IPS-11a (cell line): ENCODE data around the gene CHD5.

ENCODE experiments used
- H3K4me3 ChIP-seq: one replicate; pipeline ENCODE4 v1.5.1; 2013; ENCODE audit warnings: low read depth, low read length, control low read depth

CHD5 gene

GRCh38 chr1:6134741-6135510 is 45.2 kb downstream of the CHD5 start:
- no peak overlapping the region for H3K4me3 ChIP-seq

DNA sequence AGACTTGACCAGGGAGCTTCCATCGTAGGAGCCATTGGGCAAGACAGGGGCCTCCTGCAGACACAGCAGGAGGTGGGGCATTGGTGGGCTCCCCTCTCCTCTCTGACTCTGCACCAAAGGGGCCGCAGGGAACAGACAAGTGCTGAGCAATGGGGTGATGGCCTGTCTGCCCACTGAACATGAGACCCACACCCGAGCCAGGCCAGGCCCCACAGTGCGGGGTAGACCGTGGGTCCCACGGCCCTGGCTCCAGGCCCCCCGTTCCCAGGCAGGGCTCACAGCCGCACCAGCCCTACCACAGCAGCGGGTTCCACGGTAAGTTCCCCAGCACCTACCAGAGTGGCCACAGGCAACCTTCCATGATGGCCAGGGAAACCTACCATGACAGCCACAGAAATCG is 45.9 kb downstream of the CHD5 start:
- H3K4me3 ChIP-seq = no peak overlapping the region

DNA sequence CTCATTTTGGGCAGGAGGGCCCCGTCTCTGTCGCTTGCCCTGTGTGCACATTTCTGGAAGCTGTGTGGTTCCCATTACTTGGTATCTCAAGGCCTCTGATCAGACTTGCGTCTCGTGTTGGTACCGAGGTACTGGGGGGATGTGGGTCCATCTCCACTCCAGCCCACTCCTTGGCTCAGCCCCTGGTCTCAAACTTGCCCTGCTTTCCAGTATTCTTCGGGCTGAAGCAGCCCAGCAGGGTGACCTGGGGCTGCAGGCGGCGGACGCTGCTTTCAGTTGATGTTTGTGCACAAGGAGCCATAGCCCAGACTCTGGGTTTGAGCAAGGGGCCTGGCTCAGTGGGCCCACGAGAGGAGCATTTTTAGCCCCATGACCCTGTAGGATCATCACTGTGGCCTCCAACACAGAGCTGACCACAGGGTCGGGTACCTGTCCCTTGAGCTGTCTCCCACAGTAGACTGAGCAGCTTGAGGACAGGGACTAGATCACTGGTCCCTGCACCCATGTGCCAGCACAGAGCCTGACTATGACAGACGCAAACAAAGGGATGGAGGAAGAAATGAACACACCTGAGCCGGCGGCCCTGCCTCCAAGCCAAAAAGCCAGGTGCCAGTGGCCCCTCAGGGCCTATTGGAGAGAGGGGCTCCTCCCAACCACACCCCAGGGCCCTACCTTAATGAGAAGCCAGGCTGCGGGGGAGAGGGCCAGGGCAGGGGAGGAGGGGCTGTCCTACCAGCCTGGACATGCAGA is 46.8 kb downstream of the CHD5 start:
- no peak overlapping the region for H3K4me3 ChIP-seq

DNA sequence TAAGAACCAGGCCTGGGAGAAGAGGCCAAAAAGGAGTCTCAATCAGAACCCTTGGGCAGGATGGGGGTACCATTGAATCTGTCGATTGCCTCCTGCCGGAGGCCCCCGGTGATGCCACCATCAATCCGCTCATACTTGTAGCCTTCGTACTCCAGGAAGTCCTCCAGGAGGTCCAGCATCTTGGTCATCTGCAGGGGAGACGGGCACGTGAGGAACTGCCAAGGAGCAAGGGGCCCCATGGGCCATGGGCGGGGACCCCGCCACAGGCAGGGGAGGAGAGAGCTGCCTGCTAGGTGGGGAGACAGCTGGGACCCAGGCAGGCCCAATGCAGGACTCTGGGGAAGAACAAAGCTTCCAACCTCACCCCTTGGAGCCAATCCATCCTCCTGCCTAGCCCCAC is 48.6 kb downstream of the CHD5 start:
- no peak overlapping the region for H3K4me3 ChIP-seq

- H3K4me3 ChIP-seq = no peak overlapping the region
Measured at GRCh38 chr1:6130596-6130995, 49.5 kb downstream of the CHD5 start.

DNA sequence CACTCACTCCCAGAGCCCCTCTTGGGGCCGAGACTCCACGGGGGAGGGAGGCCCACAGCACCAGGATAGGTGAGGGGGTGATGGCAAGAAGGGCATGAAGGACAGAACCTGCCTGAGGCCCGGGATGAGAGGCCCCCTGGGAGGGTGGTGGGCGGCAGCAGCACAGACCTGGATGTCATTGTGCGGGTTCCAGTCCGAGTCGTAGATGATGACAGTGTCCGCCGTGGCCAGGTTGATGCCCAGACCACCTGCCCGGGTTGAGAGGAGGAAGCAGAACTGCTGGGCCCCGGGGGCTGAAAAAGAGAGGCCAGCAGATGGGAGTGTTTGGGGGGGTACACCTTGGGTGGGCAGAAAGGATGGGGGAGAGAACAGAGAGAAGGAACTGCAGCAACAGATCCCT is 50.1 kb downstream of the CHD5 start:
- no peak overlapping the region for H3K4me3 ChIP-seq

DNA sequence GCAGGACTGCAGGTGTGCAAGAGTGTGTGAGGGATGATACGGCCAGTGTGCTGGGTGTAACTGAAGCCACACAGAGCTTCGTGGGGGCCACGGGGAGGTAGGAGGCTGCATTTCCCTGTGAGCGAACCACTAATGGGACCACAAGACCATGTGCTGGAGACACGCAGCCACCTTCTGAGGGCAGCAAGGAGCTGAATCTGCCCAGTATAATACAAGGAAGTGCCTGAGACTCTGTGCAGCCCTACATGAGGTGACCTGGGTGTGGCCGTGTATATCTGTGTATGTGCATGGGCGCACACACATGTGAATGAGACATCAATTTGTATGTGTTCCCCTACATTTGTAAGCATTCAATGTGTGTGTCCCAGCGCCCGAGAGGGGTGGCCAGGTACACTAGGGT is 50.8 kb downstream of the CHD5 start:
- no peak overlapping the region for H3K4me3 ChIP-seq

DNA sequence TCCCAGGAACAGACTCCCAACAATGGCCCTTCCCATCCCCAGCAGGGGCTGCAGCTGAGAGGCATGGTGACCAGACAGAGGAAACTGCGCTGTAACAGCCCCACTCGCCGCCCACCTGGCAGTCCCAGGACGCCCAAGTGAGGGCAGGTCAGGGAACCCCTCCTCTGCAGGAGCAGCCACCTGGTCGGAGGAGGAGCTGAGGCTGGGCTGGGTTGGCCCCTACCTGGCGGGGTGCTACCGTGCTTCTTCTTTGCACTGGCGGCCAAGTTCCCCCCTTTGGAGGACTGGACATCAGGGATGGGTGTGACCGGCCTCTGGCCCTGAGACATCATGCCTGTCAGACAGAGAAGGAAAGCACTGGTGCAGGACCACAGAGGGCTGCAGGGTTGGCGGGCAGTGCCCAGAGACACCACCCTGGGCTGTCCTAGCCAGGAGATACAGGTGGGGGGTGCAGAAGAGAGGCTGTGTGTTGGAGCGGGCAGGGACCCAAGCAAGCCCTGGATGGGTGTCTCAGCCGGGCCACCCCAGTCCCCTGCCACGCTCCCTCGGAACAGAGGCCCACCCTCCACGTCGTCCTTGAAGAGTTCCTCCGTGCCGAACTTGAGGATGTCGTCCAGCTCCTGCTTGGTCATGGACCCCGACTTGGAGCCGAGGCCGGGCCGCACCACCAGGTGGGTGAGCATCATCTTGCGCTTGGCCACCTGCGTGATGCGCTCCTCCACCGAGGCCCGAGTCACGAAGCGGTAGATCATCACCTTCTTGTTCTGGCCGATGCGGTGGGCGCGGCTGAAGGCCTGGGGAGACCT is 51.6 kb downstream of the CHD5 start:
- H3K4me3 ChIP-seq = no peak overlapping the region

GRCh38 chr1:6127587-6128163 is 52.4 kb downstream of the CHD5 start:
- H3K4me3 ChIP-seq = no peak overlapping the region

GRCh38 chr1:6126521-6127067 is 53.5 kb downstream of the CHD5 start:
- H3K4me3 ChIP-seq = no peak overlapping the region

GRCh38 chr1:6126028-6126427 is 54.1 kb downstream of the CHD5 start:
- no peak overlapping the region for H3K4me3 ChIP-seq

GRCh38 chr1:6125366-6125765 is 54.8 kb downstream of the CHD5 start:
- no peak overlapping the region for H3K4me3 ChIP-seq

GRCh38 chr1:6124746-6125365 is 55.3 kb downstream of the CHD5 start:
- no peak overlapping the region for H3K4me3 ChIP-seq

DNA sequence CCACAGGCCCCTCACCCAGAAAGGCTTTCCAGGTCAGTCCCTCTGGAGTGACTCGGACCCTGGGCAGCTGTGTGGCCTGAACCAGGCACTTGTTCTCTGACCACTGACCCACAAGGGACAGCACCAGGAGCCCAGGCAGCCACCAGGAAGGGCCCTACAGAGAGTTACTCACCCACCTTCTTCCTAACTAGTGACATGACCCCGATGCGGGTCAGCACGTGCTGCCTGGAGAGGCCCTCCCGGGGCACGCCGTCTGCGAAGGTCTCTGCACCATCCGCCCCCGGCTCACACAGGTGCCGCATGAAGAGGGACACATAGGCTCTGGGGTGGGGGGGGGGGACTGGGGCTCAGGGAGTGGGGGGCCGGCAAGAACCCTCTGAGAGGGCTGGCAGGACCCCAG is 55.8 kb downstream of the CHD5 start:
- no peak overlapping the region for H3K4me3 ChIP-seq

DNA sequence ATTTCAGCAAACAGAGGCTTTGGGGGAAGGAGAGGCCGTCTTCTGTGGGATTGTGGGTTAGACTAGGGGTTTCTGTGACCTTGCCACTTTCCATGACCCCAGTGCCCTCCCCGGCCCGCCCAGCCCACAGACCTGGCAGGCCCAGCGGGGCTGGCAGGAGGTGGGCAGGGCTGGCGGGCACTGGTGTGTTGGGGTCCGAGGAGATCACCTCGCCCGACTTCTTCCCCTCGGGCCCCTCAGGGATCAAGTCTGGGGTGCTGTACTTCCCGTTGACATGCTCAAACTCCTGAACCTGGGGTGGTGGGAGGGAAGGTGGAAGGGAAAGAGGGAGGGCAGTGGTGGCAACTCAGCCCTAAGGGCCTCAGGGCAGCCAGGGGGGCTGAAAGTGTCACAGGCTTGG is 56.3 kb downstream of the CHD5 start:
- no peak overlapping the region for H3K4me3 ChIP-seq

DNA sequence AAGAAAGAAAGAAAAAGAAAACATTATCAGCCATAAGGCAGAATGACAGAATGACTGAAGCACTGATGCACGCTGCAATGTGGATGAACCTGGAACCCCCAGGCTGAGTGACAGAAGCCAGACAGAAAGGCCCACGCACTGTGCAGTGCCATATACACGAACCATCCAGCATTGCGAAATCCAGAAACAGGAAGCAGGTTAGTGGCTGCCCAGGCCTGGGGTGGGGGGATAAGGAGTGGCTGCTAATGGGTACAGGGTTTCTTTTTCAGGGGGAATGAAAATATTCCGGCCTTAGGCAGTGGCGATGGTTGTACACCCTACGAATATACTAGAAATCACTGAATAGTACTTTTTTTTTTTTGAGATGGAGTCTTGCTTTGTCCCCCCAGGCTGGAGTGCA is 57.0 kb downstream of the CHD5 start:
- H3K4me3 ChIP-seq = no peak overlapping the region

- no peak overlapping the region for H3K4me3 ChIP-seq
Measured at GRCh38 chr1:6121651-6122370, 58.3 kb downstream of the CHD5 start.

DNA sequence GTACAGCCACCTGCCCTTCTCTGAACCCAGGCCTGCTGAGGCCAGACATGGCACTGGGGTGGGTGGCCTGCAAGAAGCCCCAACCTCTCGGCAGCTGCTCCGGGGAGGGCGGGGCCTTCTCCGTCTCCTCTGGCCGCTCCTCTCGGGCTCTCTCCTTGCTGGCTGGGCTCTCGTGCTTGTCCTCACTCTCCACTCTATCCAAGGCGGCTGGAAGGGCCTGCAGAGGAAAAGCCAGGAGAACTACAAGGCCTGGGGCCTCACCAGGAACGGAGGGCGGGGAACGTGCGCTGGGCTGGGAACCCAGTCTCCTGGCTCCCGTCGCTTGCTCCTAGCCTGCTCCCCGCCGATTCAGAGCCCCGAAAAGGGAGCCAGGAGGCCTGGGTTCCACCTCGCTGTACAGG is 59.1 kb downstream of the CHD5 start:
- no peak overlapping the region for H3K4me3 ChIP-seq

DNA sequence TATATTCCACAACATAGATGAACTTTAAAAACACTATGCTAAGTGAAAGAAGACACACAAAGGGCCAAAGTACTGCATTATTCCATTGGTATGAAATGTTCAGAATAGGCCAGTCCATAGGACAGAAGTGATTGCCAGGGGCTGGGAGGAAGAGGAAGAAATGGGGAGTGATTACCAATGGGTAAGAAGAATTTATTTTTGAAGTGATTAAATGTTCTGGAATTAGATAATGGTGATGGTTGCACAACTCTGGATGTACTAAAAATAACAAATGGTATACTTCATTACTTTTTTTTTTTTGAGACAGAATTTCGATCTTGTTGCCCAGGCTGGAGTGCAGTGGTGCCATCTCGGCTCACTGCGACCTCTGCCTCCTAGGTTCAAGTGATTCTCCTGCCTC is 61.7 kb downstream of the CHD5 start:
- no peak overlapping the region for H3K4me3 ChIP-seq

GRCh38 chr1:6117624-6118023 is 62.5 kb downstream of the CHD5 start:
- no peak overlapping the region for H3K4me3 ChIP-seq
